Loucy (cell line): ENCODE data around the gene SPOCK1.

Experiments
- H2AFZ ChIP-seq: fragments of 200-600 bp; sonication (generic); 2 replicates; pipeline ENCODE4 v1.6.0; 2016; ENCODE audit warnings: antibody characterized with exemption, mild to moderate bottlenecking, low read length, moderate library complexity
- H3F3A ChIP-seq: fragments of 200-600 bp; 2 replicates; pipeline ENCODE4 v1.6.0; 2016; ENCODE audit warnings: antibody characterized with exemption, low read depth, mild to moderate bottlenecking
- H3K27me3 ChIP-seq: fragments of 200-600 bp; sonication (generic); 2 replicates; pipeline ENCODE4 v1.6.1; 2014; ENCODE audit warnings: low read length, mild to moderate bottlenecking; ENCODE audit not compliant: insufficient read depth, poor library complexity, severe bottlenecking
- H3K36me3 ChIP-seq: fragments of 200-600 bp; sonication (generic); 2 replicates; pipeline ENCODE4 v1.6.1; 2016; ENCODE audit warnings: low read length; ENCODE audit not compliant: insufficient read depth
- H3K4me1 ChIP-seq: fragments of 200-600 bp; sonication (generic); 2 replicates; pipeline ENCODE4 v1.5.1; 2014; ENCODE audit warnings: low read length, mild to moderate bottlenecking; ENCODE audit not compliant: insufficient read depth, poor library complexity, severe bottlenecking
- H3K4me2 ChIP-seq: fragments of 200-600 bp; sonication (generic); 2 replicates; pipeline ENCODE4 v1.6.0; 2014; ENCODE audit warnings: antibody characterized with exemption, low read length, low read depth, mild to moderate bottlenecking; ENCODE audit not compliant: poor library complexity, severe bottlenecking
- H3K4me3 ChIP-seq: fragments of 200-600 bp; sonication (generic); 2 replicates; pipeline ENCODE4 v1.5.1; 2014; ENCODE audit warnings: low read length, mild to moderate bottlenecking, mixed read lengths; ENCODE audit not compliant: poor library complexity, severe bottlenecking
- H3K79me2 ChIP-seq: fragments of 200-600 bp; sonication (generic); 2 replicates; pipeline ENCODE4 v1.6.1; 2014; ENCODE audit warnings: low read length; ENCODE audit not compliant: insufficient read depth
- H3K9ac ChIP-seq: fragments of 200-600 bp; sonication (generic); 2 replicates; pipeline ENCODE4 v1.6.0; 2014; ENCODE audit warnings: mild to moderate bottlenecking, low read depth, low read length, moderate library complexity; ENCODE audit not compliant: poor library complexity, severe bottlenecking
- H3K9me2 ChIP-seq: fragments of 200-600 bp; sonication (generic); replicated peaks from 2 replicates; pipeline ENCODE4 v1.6.1; 2016; ENCODE audit warnings: low read depth, low read length, mixed read lengths
- H3K9me3 ChIP-seq: fragments of 200-600 bp; sonication (generic); 2 replicates; pipeline ENCODE4 v1.6.1; 2014; ENCODE audit warnings: mild to moderate bottlenecking, antibody characterized with exemption, low read length, low read depth; ENCODE audit not compliant: insufficient read depth
- H4K20me1 ChIP-seq: fragments of 200-600 bp; sonication (generic); 2 replicates; pipeline ENCODE4 v1.6.0; 2014; ENCODE audit warnings: antibody characterized with exemption, low read length, mild to moderate bottlenecking; ENCODE audit not compliant: insufficient read depth, poor library complexity, severe bottlenecking
- EZH2phosphoT487 ChIP-seq: fragments of 200-600 bp; IDR thresholded peaks from 2 replicates; pipeline ENCODE4 v1.6.1; 2018; ENCODE audit warnings: antibody characterized with exemption, mild to moderate bottlenecking, moderate library complexity, borderline replicate concordance
- TF ChIP-seq, protein P1 (sequence below): fragments of 200-600 bp; sonication (generic); conservative IDR thresholded peaks from 2 replicates; pipeline ENCODE4 v1.5.1; 2014; ENCODE audit warnings: mild to moderate bottlenecking, antibody characterized with exemption, low read length

The SPOCK1 gene

DNA sequence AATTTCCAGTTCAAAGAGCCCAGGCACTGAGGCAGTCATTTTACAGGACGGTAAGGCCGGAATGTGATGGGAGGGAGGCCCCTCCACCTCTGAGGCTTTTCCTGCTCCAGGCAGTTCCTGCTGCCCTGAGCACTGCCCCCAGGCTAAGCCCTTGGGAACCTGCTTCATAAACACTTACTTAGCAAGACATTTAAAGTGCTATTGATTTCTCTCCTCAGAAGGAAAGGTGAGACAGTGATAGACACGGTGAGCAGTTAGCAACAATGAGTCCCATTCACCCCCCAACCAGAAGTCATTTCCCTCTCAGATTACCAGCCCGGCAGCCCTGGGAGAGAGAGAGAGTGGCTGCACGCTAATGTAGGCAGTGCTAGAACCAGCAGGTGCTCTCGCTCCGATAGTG lies 462.5 kb downstream of the SPOCK1 start:
- Histone ChIP-seq H3K9ac (no peak overlapping the region), H3K9me3 (no peaks in the 10 kb centered on the region), H2AFZ (no peak overlapping the region), H3K4me3 (no peak overlapping the region), H3K9me2 (no peaks in the 10 kb centered on the region), H3K36me3 (no peaks in the 10 kb centered on the region), H3K27me3 (no peaks in the 10 kb centered on the region), H3F3A (no peaks in the 10 kb centered on the region), H4K20me1 (no peaks in the 10 kb centered on the region), H3K79me2 (no peaks in the 10 kb centered on the region), H3K4me1 (no peaks in the 10 kb centered on the region), H3K4me2 (no peak overlapping the region)
- TF ChIP-seq, protein P1, sequence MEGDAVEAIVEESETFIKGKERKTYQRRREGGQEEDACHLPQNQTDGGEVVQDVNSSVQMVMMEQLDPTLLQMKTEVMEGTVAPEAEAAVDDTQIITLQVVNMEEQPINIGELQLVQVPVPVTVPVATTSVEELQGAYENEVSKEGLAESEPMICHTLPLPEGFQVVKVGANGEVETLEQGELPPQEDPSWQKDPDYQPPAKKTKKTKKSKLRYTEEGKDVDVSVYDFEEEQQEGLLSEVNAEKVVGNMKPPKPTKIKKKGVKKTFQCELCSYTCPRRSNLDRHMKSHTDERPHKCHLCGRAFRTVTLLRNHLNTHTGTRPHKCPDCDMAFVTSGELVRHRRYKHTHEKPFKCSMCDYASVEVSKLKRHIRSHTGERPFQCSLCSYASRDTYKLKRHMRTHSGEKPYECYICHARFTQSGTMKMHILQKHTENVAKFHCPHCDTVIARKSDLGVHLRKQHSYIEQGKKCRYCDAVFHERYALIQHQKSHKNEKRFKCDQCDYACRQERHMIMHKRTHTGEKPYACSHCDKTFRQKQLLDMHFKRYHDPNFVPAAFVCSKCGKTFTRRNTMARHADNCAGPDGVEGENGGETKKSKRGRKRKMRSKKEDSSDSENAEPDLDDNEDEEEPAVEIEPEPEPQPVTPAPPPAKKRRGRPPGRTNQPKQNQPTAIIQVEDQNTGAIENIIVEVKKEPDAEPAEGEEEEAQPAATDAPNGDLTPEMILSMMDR: no peak
- TF ChIP-seq EZH2phosphoT487: no peak

DNA sequence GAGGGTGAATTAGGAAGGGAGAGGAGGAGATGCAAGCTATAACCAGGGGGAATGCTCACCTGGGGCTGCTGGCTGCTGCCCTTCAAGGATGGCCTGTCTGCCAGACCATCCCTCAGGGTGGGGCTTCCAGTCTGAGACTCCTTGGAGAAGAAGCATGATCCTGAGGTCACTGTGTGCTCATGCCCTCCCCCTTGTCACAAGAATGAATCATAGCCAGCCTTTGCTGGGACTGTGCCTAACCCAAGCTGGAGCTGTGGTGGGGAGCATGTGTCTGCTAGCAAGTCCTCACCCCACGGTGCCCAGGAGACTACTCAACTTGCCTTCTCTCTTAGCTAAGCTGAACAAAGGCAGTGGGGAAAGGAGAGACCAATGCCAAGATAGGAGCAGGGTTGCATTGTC lies 463.6 kb downstream of the SPOCK1 start:
- H3K27me3 ChIP-seq: no peaks in the 10 kb centered on the region
- H3K36me3 ChIP-seq: no peaks in the 10 kb centered on the region
- H3K79me2 ChIP-seq: no peaks in the 10 kb centered on the region
- no peaks in the 10 kb centered on the region for H4K20me1 ChIP-seq
- H3K4me3 ChIP-seq: no peak overlapping the region
- no peak overlapping the region for H3K4me2 ChIP-seq
- H3K4me1 ChIP-seq: no peaks in the 10 kb centered on the region
- no peaks in the 10 kb centered on the region for H3F3A ChIP-seq
- no peaks in the 10 kb centered on the region for H3K9me3 ChIP-seq
- H2AFZ ChIP-seq: no peak overlapping the region
- no peak for TF ChIP-seq EZH2phosphoT487
- TF ChIP-seq, protein P1: no peak
- no peak overlapping the region for H3K9ac ChIP-seq
- no peaks in the 10 kb centered on the region for H3K9me2 ChIP-seq

DNA sequence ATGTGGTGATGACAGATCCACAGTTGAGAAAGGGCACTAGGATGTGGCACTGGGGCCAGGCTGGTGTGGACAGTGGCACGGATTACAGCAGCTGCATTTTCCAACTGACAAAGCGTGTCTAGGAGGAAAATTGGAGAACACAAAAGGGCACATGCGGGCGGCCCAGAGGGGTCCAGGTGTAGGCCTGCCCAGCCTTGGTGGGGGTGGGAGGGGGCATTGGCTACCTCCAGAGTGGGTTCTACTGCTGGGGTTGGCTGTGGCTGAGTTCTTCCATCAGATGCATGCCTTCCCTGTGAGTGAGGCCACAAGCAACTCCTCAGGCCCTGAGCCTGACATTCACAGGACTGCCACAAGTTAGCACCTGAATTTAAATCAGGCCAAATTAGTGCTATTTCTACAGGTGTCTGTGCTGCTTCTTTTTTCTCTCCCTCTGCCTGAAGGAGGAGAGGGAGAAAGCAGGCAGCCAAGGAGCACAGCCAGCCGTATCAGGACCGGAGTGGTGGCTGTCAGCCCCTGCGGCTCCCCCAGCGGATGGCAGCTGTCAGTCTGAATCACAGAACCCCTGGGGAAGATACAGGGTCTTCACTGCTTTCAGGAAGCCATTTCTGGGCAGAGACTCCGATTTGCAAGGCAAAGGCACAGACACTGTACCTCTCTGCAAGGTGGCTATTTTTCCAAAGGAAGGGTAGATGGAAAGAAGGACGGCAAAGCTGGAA lies 464.2 kb downstream of the SPOCK1 start:
- no peak overlapping the region for H2AFZ ChIP-seq
- no peaks in the 10 kb centered on the region for H3F3A ChIP-seq
- no peaks in the 10 kb centered on the region for H4K20me1 ChIP-seq
- no peaks in the 10 kb centered on the region for H3K79me2 ChIP-seq
- no peaks in the 10 kb centered on the region for H3K27me3 ChIP-seq
- H3K9ac ChIP-seq: no peak overlapping the region
- H3K36me3 ChIP-seq: no peaks in the 10 kb centered on the region
- H3K4me2 ChIP-seq: no peak overlapping the region
- no peak overlapping the region for H3K4me3 ChIP-seq
- no peaks in the 10 kb centered on the region for H3K9me3 ChIP-seq
- H3K9me2 ChIP-seq: no peaks in the 10 kb centered on the region
- TF ChIP-seq, protein P1: no peak
- no peak for TF ChIP-seq EZH2phosphoT487
- no peaks in the 10 kb centered on the region for H3K4me1 ChIP-seq
